ENCODE measurements around the gene AKIRIN2.

DNA sequence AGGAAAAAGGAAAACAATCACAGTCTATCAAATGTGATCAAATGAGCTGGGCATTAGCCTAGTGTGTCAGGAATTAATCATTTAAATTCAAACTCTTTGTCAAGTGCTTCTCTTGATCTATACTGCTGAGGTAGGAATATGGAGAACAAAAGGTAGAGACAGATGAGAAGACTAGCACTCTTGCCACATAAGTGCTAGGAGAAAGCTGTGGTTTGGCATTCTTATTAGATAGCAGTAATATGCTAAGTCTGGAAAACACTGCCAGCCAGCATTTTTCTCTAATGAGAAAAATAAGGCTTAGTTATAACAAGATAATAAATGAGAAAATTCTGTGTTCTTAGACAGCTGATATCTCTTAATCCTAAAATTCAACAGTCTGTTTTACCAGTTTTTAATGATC, 73.2 kb downstream of the AKIRIN2 start:
- TF ChIP-seq CTCF (conservative IDR thresholded peaks at IDR 0.05; ENCODE audit: low read length) (no peak), EZH2phosphoT487 (IDR thresholded peaks at IDR 0.05; ENCODE audit: borderline replicate concordance) (no peak)

Measured in Loucy (cell line).